ENCODE measurements around the gene MED16.
"Not testable (repeated sequence)": the region's sequence is repeated elsewhere in the genome, so short reads cannot be mapped to it uniquely, and the experiment has no call there.

MED16 gene

GRCh38 chr19:825897-826644 lies 66.9 kb downstream of the MED16 start:
- no peak for DNase-seq

GRCh38 chr19:824885-825284 lies 68.1 kb downstream of the MED16 start:
- DNase-seq, result no peak

GRCh38 chr19:823565-824121 lies 69.3 kb downstream of the MED16 start:
- no peak for DNase-seq

GRCh38 chr19:821825-822503 lies 71.0 kb downstream of the MED16 start, which contains the start of gene PLPPR3:
Gene PLPPR3 (minus strand): TSS chr19:821955. CDS start chr19:821559, 396 bp downstream.
- no peak for DNase-seq

- DNase-seq, result no peak
Observed at GRCh38 chr19:821231-821824, 71.7 kb downstream of the MED16 start.

- not testable (repeated sequence) for DNase-seq
Observed at GRCh38 chr19:820212-820611, 72.8 kb downstream of the MED16 start.
